GM12878 (cell line): ENCODE results near the gene CIAO2A. TPM values are rescaled to one million over a fixed set of nuclear protein-coding genes. Genes with fewer than 3 reads are reported as not detected.

Experiments
- ATF7 ChIP-seq: fragments of 450-650 bp; IDR thresholded peaks from 2 replicates; pipeline ENCODE4 v1.6.1; 2016; ENCODE audit warnings: low read depth, mild to moderate bottlenecking
- BHLHE40 ChIP-seq, 2 experiments: fragments of 450-650 bp in 1 of 2; IDR thresholded peaks; 2 replicates each; pipeline ENCODE4 v1.6.1; 2011 to 2017; ENCODE audit warnings: low read depth in 2 of 2, borderline replicate concordance in 1 of 2, improper control_type of control experiment in 1 of 2, low read length in 1 of 2, mild to moderate bottlenecking in 1 of 2
- CBX5 ChIP-seq: sonication (generic); IDR thresholded peaks from 2 replicates; pipeline ENCODE4 v1.6.1; 2016; ENCODE audit warnings: low read depth, moderate library complexity, mild to moderate bottlenecking, inconsistent platforms
- EED ChIP-seq: sonication (generic); IDR thresholded peaks from 2 replicates; pipeline ENCODE4 v1.6.1; 2016; ENCODE audit warnings: antibody characterized with exemption, low read depth
- HDAC2 ChIP-seq: fragments of 200-600 bp; sonication (generic); IDR thresholded peaks from 2 replicates; pipeline ENCODE4 v1.6.1; 2017
- IKZF1 ChIP-seq: fragments of 450-650 bp; conservative IDR thresholded peaks from 2 replicates; pipeline ENCODE4 v1.6.1; 2017; ENCODE audit warnings: antibody characterized with exemption, mild to moderate bottlenecking
- IKZF2 ChIP-seq, 2 experiments: fragments of 450-650 bp; IDR thresholded peaks; 2 replicates each; pipeline ENCODE4 v1.6.1; 2017; ENCODE audit warnings: mild to moderate bottlenecking in 2 of 2, moderate library complexity in 2 of 2
- IRF4 ChIP-seq: IDR thresholded peaks from 2 replicates; pipeline ENCODE4 v1.6.1; 2011; ENCODE audit warnings: low read depth, low read length
- JUND ChIP-seq: IDR thresholded peaks from 2 replicates; pipeline ENCODE4 v1.6.1; 2012; ENCODE audit warnings: low read depth, mild to moderate bottlenecking, low read length, improper control_type of control experiment, moderate library complexity
- MTA3 ChIP-seq: IDR thresholded peaks from 2 replicates; pipeline ENCODE4 v1.6.1; 2012; ENCODE audit warnings: low read length, inconsistent platforms, borderline replicate concordance
- MYC ChIP-seq: IDR thresholded peaks from 2 replicates; pipeline ENCODE4 v1.6.1; 2011; ENCODE audit warnings: mild to moderate bottlenecking, low read length, moderate library complexity, inconsistent platforms; ENCODE audit not compliant: insufficient read depth, insufficient replicate concordance, insufficient read length, severe bottlenecking
- NBN ChIP-seq: fragments of 450-650 bp; IDR thresholded peaks from 2 replicates; pipeline ENCODE4 v1.6.1; 2016
- NR2C2 ChIP-seq: IDR thresholded peaks from 2 replicates; pipeline ENCODE4 v1.6.1; 2011; ENCODE audit warnings: borderline replicate concordance, low read depth; ENCODE audit not compliant: control insufficient read depth, insufficient read length
- POU2F2 ChIP-seq: IDR thresholded peaks from 3 replicates; pipeline ENCODE4 v1.6.1; 2011; ENCODE audit warnings: low read depth, mild to moderate bottlenecking, low read length, borderline replicate concordance
- RB1 ChIP-seq: fragments of 450-650 bp; formaldehyde crosslinking; IDR thresholded peaks from 2 replicates; pipeline ENCODE4 v1.6.1; 2017; ENCODE audit warnings: mild to moderate bottlenecking, borderline replicate concordance
- RCOR1 ChIP-seq: conservative IDR thresholded peaks from 2 replicates; pipeline ENCODE4 v1.6.1; 2012; ENCODE audit warnings: low read depth, low read length, improper control_type of control experiment
- RUNX3 ChIP-seq: IDR thresholded peaks from 2 replicates; pipeline ENCODE4 v1.6.1; 2012; ENCODE audit warnings: low read length, inconsistent platforms
- SREBF1 ChIP-seq: IDR thresholded peaks from 2 replicates; pipeline ENCODE4 v1.6.1; 2012; ENCODE audit warnings: mild to moderate bottlenecking, low read length
- SREBF2 ChIP-seq: IDR thresholded peaks from 2 replicates; pipeline ENCODE4 v1.6.1; 2012; ENCODE audit warnings: mild to moderate bottlenecking, low read length
- SUPT20H ChIP-seq: IDR thresholded peaks from 2 replicates; pipeline ENCODE4 v1.6.1; 2011; ENCODE audit warnings: low read depth, mild to moderate bottlenecking, low read length, moderate library complexity, borderline replicate concordance; ENCODE audit not compliant: control insufficient read depth
- TBL1XR1 ChIP-seq: IDR thresholded peaks from 2 replicates; pipeline ENCODE4 v1.6.1; 2012; ENCODE audit warnings: low read depth, low read length, improper control_type of control experiment
- TCF12 ChIP-seq: IDR thresholded peaks from 2 replicates; pipeline ENCODE4 v1.6.1; 2011; ENCODE audit warnings: low read depth, mild to moderate bottlenecking, low read length
- ZBED1 ChIP-seq: IDR thresholded peaks from 2 replicates; pipeline ENCODE4 v1.6.1; 2016; ENCODE audit warnings: borderline replicate concordance
- ZNF217 ChIP-seq: fragments of 450-650 bp; IDR thresholded peaks from 2 replicates; pipeline ENCODE4 v1.6.1; 2017; ENCODE audit warnings: antibody characterized with exemption, mild to moderate bottlenecking
- ZNF384 ChIP-seq: IDR thresholded peaks from 2 replicates; pipeline ENCODE4 v1.6.1; 2012; ENCODE audit warnings: low read depth, mild to moderate bottlenecking, low read length, improper control_type of control experiment, borderline replicate concordance
- ZNF622 ChIP-seq: fragments of 450-650 bp; IDR thresholded peaks from 2 replicates; pipeline ENCODE4 v1.6.1; 2017; ENCODE audit warnings: mild to moderate bottlenecking, inconsistent platforms
- polyA plus RNA-seq, 11 experiments: library from polyadenylated mRNA; depleted of rRNA in 4 of 11; unstranded in 6 of 11; stranded (reverse) in 5 of 11; fragments of >200 nt; fragmentation: Nextera tagmentation in 4 of 11; fragmentation: Illumina TruSeq in 1 of 11; extraction: Ambion mirVana in 4 of 11; extraction: Trizol in 1 of 11; gene quantifications; 1 replicate in 1 of 11; 2 replicates in 10 of 11; pipeline versions ENCODE4 v1.2.1 to v1.2.3, GENCODE V29; 2011 to 2016; ENCODE audit warnings: inconsistent platforms in 2 of 11, missing spikeins in 2 of 11, low read depth in 1 of 11
- total RNA-seq, 4 experiments: library from RNA; depleted of rRNA in 3 of 4; stranded (reverse); fragments of >200 nt in 3 of 4; fragmentation: Illumina TruSeq in 1 of 4; extraction: Trizol in 1 of 4; gene quantifications; 2 replicates each; pipeline versions ENCODE4 v1.2.1 to v1.2.3, GENCODE V29; 2013 to 2021
- TF ChIP-seq, protein P1 (sequence below): IDR thresholded peaks from 2 replicates; pipeline ENCODE4 v1.6.1; 2012; ENCODE audit warnings: low read depth, low read length, improper control_type of control experiment
- TF ChIP-seq, protein P2 (sequence below): fragments of 450-650 bp; IDR thresholded peaks from 2 replicates; pipeline ENCODE4 v1.6.1; 2016; ENCODE audit warnings: mild to moderate bottlenecking
- TF ChIP-seq, protein P3 (sequence below): fragments of 450-650 bp; conservative IDR thresholded peaks from 2 replicates; pipeline ENCODE4 v1.6.1; 2017; ENCODE audit warnings: mild to moderate bottlenecking, moderate library complexity
- TF ChIP-seq, protein P4 (sequence below): fragments of 450-650 bp; IDR thresholded peaks from 2 replicates; pipeline ENCODE4 v1.6.1; 2017; ENCODE audit warnings: borderline replicate concordance

Gene CIAO2A
- total and polyA plus RNA-seq, 10 of the 15 experiments (the other 5 are each of a cell fraction or from before 2014, with no cell fraction given), result 94.5 to 400 (median 204) TPM

DNA sequence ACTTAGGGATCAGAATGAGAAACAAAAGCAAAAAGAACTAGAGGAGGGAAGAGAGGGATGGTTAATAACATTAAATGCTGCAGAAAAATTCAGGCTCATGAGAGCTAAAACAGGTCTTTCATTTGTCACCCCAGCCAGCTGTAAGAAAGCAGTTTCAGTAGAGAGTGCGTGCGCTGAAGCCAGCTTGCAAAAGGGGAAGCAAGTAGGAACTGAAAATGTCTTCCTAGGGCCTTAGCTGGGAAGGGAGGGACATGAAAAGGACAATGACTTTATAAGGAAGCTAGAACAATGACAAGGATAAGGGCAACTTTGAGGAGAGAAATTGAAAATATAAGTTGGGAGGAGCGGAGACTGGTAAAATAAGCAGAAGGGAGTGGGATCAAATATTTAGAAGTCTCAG, 3.1 kb downstream of the CIAO2A start (continued):
- TF ChIP-seq POU2F2 (no peak), TCF12 (0 out of 2 replicates have a peak, but pooled peaks have one; percentile 57), IKZF2 (IDR thresholded peaks at IDR 0.05) (peak; percentile 94 to 95), ZNF217 (no peak), IKZF1 (peak; percentile 88), HDAC2 (no peak), ZNF384 (no peak), ZNF622 (no peak), TBL1XR1 (no peak), IRF4 (0 out of 2 replicates have a peak, but pooled peaks have one; percentile 21), MYC (no peak), CBX5 (no peak), RUNX3 (no peak), RB1 (no peak), NR2C2 (no peak), SREBF1 (no peak), RCOR1 (no peak), BHLHE40 (IDR thresholded peaks at IDR 0.05; ENCODE audit: borderline replicate concordance in 1 of 2, low read depth in 2 of 2, low read length in 1 of 2) (no peak), ZBED1 (no peak), ATF7 (no peak; the same call in 1 of the 2 replicates), MTA3 (no peak), NBN (no peak), SUPT20H (no peak), JUND (no peak), EED (peak; percentile 96), SREBF2 (no peak)
- TF ChIP-seq, protein P1, sequence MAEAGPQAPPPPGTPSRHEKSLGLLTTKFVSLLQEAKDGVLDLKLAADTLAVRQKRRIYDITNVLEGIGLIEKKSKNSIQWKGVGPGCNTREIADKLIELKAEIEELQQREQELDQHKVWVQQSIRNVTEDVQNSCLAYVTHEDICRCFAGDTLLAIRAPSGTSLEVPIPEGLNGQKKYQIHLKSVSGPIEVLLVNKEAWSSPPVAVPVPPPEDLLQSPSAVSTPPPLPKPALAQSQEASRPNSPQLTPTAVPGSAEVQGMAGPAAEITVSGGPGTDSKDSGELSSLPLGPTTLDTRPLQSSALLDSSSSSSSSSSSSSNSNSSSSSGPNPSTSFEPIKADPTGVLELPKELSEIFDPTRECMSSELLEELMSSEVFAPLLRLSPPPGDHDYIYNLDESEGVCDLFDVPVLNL, result no peak
- TF ChIP-seq, protein P2, sequence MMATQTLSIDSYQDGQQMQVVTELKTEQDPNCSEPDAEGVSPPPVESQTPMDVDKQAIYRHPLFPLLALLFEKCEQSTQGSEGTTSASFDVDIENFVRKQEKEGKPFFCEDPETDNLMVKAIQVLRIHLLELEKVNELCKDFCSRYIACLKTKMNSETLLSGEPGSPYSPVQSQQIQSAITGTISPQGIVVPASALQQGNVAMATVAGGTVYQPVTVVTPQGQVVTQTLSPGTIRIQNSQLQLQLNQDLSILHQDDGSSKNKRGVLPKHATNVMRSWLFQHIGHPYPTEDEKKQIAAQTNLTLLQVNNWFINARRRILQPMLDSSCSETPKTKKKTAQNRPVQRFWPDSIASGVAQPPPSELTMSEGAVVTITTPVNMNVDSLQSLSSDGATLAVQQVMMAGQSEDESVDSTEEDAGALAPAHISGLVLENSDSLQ, result no peak
- TF ChIP-seq, protein P3, sequence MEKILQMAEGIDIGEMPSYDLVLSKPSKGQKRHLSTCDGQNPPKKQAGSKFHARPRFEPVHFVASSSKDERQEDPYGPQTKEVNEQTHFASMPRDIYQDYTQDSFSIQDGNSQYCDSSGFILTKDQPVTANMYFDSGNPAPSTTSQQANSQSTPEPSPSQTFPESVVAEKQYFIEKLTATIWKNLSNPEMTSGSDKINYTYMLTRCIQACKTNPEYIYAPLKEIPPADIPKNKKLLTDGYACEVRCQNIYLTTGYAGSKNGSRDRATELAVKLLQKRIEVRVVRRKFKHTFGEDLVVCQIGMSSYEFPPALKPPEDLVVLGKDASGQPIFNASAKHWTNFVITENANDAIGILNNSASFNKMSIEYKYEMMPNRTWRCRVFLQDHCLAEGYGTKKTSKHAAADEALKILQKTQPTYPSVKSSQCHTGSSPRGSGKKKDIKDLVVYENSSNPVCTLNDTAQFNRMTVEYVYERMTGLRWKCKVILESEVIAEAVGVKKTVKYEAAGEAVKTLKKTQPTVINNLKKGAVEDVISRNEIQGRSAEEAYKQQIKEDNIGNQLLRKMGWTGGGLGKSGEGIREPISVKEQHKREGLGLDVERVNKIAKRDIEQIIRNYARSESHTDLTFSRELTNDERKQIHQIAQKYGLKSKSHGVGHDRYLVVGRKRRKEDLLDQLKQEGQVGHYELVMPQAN, result no peak
- TF ChIP-seq, protein P4, sequence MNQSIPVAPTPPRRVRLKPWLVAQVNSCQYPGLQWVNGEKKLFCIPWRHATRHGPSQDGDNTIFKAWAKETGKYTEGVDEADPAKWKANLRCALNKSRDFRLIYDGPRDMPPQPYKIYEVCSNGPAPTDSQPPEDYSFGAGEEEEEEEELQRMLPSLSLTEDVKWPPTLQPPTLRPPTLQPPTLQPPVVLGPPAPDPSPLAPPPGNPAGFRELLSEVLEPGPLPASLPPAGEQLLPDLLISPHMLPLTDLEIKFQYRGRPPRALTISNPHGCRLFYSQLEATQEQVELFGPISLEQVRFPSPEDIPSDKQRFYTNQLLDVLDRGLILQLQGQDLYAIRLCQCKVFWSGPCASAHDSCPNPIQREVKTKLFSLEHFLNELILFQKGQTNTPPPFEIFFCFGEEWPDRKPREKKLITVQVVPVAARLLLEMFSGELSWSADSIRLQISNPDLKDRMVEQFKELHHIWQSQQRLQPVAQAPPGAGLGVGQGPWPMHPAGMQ, result no peak
